Spleen (tissue), 11 donors: ENCODE results near the gene BUD31. TPM values are rescaled to one million over a fixed set of nuclear protein-coding genes. Genes with fewer than 3 reads are reported as not detected.

Experiments used
- DNase-seq: peaks from one replicate; pipeline ENCODE4 v3.0.0-alpha.2; 2020
- H3K27ac ChIP-seq, 8 donors: fragments of 200-600 bp; sonication (generic) in 7 of 8; 1 replicate in 4 of 8; 2 replicates in 4 of 8; pipeline versions ENCODE4 v1.5.0 to v1.8.0; 2016 to 2021; ENCODE audit warnings: inconsistent platforms in 4 of 8, mild to moderate bottlenecking in 4 of 8, moderate library complexity in 1 of 8
- H3K27me3 ChIP-seq, 7 donors: fragments of 200-600 bp; sonication (generic) in 6 of 7; replicated peaks in 1 of 7; 1 replicate in 4 of 7; 2 replicates in 3 of 7; pipeline versions ENCODE4 v1.5.0 to v1.8.0; 2016 to 2021; ENCODE audit warnings: inconsistent platforms in 3 of 7, mild to moderate bottlenecking in 1 of 7
- H3K36me3 ChIP-seq, 6 donors: fragments of 200-600 bp; sonication (generic) in 5 of 6; 1 replicate in 4 of 6; 2 replicates in 2 of 6; pipeline versions ENCODE4 v1.5.0 to v1.8.0; 2016 to 2021; ENCODE audit warnings: inconsistent platforms in 2 of 6
- H3K4me1 ChIP-seq, 6 donors: fragments of 200-600 bp; sonication (generic) in 5 of 6; 1 replicate in 3 of 6; 2 replicates in 3 of 6; pipeline versions ENCODE4 v1.5.0 to v1.8.0; 2016 to 2021; ENCODE audit warnings: inconsistent platforms in 3 of 6
- H3K4me3 ChIP-seq, 8 donors: fragments of 200-600 bp; sonication (generic) in 7 of 8; 1 replicate in 4 of 8; 2 replicates in 4 of 8; pipeline versions ENCODE4 v1.5.0 to v1.8.0; 2016 to 2021; ENCODE audit warnings: inconsistent platforms in 4 of 8, mild to moderate bottlenecking in 4 of 8, moderate library complexity in 2 of 8
- H3K9me3 ChIP-seq, 8 donors: fragments of 200-600 bp; sonication (generic) in 7 of 8; 1 replicate in 4 of 8; 2 replicates in 4 of 8; pipeline versions ENCODE4 v1.5.0 to v1.8.0; 2016 to 2021; ENCODE audit warnings: inconsistent platforms in 4 of 8
- CTCF ChIP-seq, 11 experiments: fragments of 200-600 bp in 7 of 11; fragments of 450-650 bp in 4 of 11; sonication (generic) in 4 of 11; IDR thresholded peaks in 8 of 11; conservative IDR thresholded peaks in 3 of 11; 1 replicate in 7 of 11; 2 replicates in 4 of 11; pipeline versions ENCODE4 v1.4.0 to v1.8.0; 2016 to 2021; ENCODE audit warnings: antibody characterized with exemption in 11 of 11, inconsistent platforms in 4 of 11, mild to moderate bottlenecking in 1 of 11
- POLR2A ChIP-seq, 3 donors: fragments of 450-650 bp; IDR thresholded peaks; one replicate each; pipeline ENCODE4 v1.5.1; 2017; ENCODE audit warnings: antibody characterized with exemption in 3 of 3, mild to moderate bottlenecking in 1 of 3
- POLR2AphosphoS5 ChIP-seq, 3 donors: sonication (generic); formaldehyde crosslinking; IDR thresholded peaks; one replicate each; pipeline ENCODE4 v1.5.1; 2017; ENCODE audit warnings: antibody characterized with exemption in 3 of 3
- WGBS, 5 donors: extraction: QIAGEN DNeasy Blood & Tissue Kit in 3 of 5; methylation state at CpG; one replicate each; pipeline versions ENCODE4 v1.1.5 to v1.1.7; 2013 to 2018; 5-methylcytosine and 5-hydroxymethylcytosine counted together
- intact Hi-C: fragments of 100-400 bp; cut with DNase I; formaldehyde crosslinking; loops from one replicate; pipeline ENCODE4 v1.15.0; 2023; ENCODE audit warnings: low total_unique reads
- polyA plus RNA-seq, 3 donors: library from polyadenylated mRNA; stranded (reverse); fragments of 200-250 nt; gene quantifications; one replicate each; pipeline ENCODE4 v1.2.1, GENCODE V29; 2013
- total RNA-seq, 7 donors: library from RNA; depleted of rRNA in 3 of 7; stranded (reverse); fragments of >200 nt in 3 of 7; fragmentation: NEBNext Ultra II Directional in 4 of 7; extraction: Animal tissue kit (Norgen Biotek cat#: 25700) in 4 of 7; gene quantifications; one replicate each; pipeline versions ENCODE4 v1.1.0 to v1.2.1, GENCODE V29; 2016 to 2021
- donor health status: healthy with polysubstance abuse.
- donor health status: DM: no; HTN: no; CAD: no; lungs with moderate emphysema.
- donor health status: DM: no; HTN: no; CAD: no.
- donor health status: Bipolar disorder and iron deficiency.
- donor health status: healthy.
- donor health status: DM: no; HTN: no; CAD: no.
- donor health status: DM: yes; HTN: yes; CAD: no.

The BUD31 gene
- total and polyA plus RNA-seq, 10 donors, result 48.4 to 124 (median 71.0) TPM

- Histone ChIP-seq H3K9me3 (no peaks in the 10 kb centered on the region), H3K4me1 (peaks cover 16 to 47% (median 24%) of the 10 kb centered on the region in 6 donors), H3K27ac (peak overlapping the region in 2 of 8 donors; percentile 29 to 60), H3K4me3 (no peak overlapping the region), H3K36me3 (peaks cover 0 to 100% (median 90%) of the 10 kb centered on the region in 6 donors), H3K27me3 (no peaks in the 10 kb centered on the region)
- WGBS, 5 donors, result 77 to 84% (median 83%) methylated on average over 17 to 21 of the region's 21 CpGs
- intact Hi-C loops, result no loop called here
- no peak for DNase-seq
- TF ChIP-seq CTCF (IDR thresholded peaks at IDR 0.05 in 8 of 11, conservative IDR thresholded peaks at IDR 0.05 in 3 of 11), result no peak
- peak in 1 of 3 donors; percentile 70 for TF ChIP-seq POLR2AphosphoS5 (IDR thresholded peaks at IDR 0.05)
- no peak for TF ChIP-seq POLR2A (IDR thresholded peaks at IDR 0.05)
Measured at GRCh38 chr7:99396418-99397296, 12.1 kb upstream of the BUD31 start.

- Histone ChIP-seq H3K4me3 (no peak overlapping the region), H3K4me1 (peaks cover 11 to 39% (median 17%) of the 10 kb centered on the region in 6 donors), H3K27ac (peak overlapping the region in 2 of 8 donors; percentile 29 to 60), H3K36me3 (peaks cover 0 to 100% (median 92%) of the 10 kb centered on the region in 6 donors), H3K27me3 (no peaks in the 10 kb centered on the region), H3K9me3 (no peaks in the 10 kb centered on the region)
- TF ChIP-seq POLR2AphosphoS5 (IDR thresholded peaks at IDR 0.05), result peak; percentile 44 to 86 (median 68)
- TF ChIP-seq POLR2A (IDR thresholded peaks at IDR 0.05), result no peak
- no peak for DNase-seq
- intact Hi-C loops, result no loop called here
- 81 to 90% (median 84%) methylated on average over 15 to 18 of the region's 18 CpGs for WGBS, 5 donors
Measured at GRCh38 chr7:99397297-99397983, 11.3 kb upstream of the BUD31 start.

- Histone ChIP-seq H3K4me3 (no peak overlapping the region), H3K36me3 (peaks cover 0 to 100% (median 98%) of the 10 kb centered on the region in 6 donors), H3K27ac (peak overlapping the region in 5 of 8 donors; percentile 4 to 60 (median 9)), H3K4me1 (peaks cover 0 to 29% (median 3%) of the 10 kb centered on the region in 6 donors), H3K27me3 (no peaks in the 10 kb centered on the region), H3K9me3 (no peaks in the 10 kb centered on the region)
- no peak for DNase-seq
- no peak for TF ChIP-seq POLR2A (IDR thresholded peaks at IDR 0.05)
- TF ChIP-seq POLR2AphosphoS5 (IDR thresholded peaks at IDR 0.05), result peak in 2 of 3 donors; percentile 19 to 38
- 76 to 90% (median 85%) methylated on average over 5 of the region's 5 CpGs for WGBS, 5 donors
- intact Hi-C loops, result no loop called here
Measured at GRCh38 chr7:99398891-99399445, 9.8 kb upstream of the BUD31 start.

- peaks cover 0 to 100% (median 97%) of the 10 kb centered on the region in 6 donors for H3K36me3 ChIP-seq
- no peak overlapping the region for H3K4me3 ChIP-seq
- TF ChIP-seq POLR2AphosphoS5 (IDR thresholded peaks at IDR 0.05) (peak in 2 of 3 donors; percentile 4 to 80), POLR2A (IDR thresholded peaks at IDR 0.05) (no peak)
- H3K4me1 ChIP-seq, result peaks cover 0 to 30% (median 0%) of the 10 kb centered on the region in 6 donors
- WGBS, 5 donors, result 72 to 89% (median 81%) methylated on average over 6 of the region's 6 CpGs
- H3K27me3 ChIP-seq, result no peaks in the 10 kb centered on the region
- intact Hi-C loops, result no loop called here
- DNase-seq, result no peak
- peak overlapping the region in 4 of 8 donors; percentile 7 to 60 (median 19) for H3K27ac ChIP-seq
- no peaks in the 10 kb centered on the region for H3K9me3 ChIP-seq
Measured at GRCh38 chr7:99399597-99399996, 9.2 kb upstream of the BUD31 start.

- Histone ChIP-seq H3K27ac (no peak overlapping the region), H3K4me3 (no peak overlapping the region), H3K4me1 (peaks cover 18 to 45% (median 32%) of the 10 kb centered on the region in 6 donors), H3K27me3 (no peaks in the 10 kb centered on the region), H3K36me3 (peaks cover 0 to 77% (median 70%) of the 10 kb centered on the region in 6 donors), H3K9me3 (no peaks in the 10 kb centered on the region)
- DNase-seq, result no peak
- WGBS, 5 donors, result 94 to 98% (median 96%) methylated on average over 3 of the region's 3 CpGs
- TF ChIP-seq CTCF (IDR thresholded peaks at IDR 0.05 in 8 of 11, conservative IDR thresholded peaks at IDR 0.05 in 3 of 11), result no peak
- no peak for TF ChIP-seq POLR2AphosphoS5 (IDR thresholded peaks at IDR 0.05)
- TF ChIP-seq POLR2A (IDR thresholded peaks at IDR 0.05), result no peak
- intact Hi-C loops, result no loop called here
Measured at GRCh38 chr7:99402854-99403253, 5.9 kb upstream of the BUD31 start.
